Progenitor cell of endocrine pancreas (in vitro differentiated cells): ENCODE results near the gene MTCL1. TPM values are rescaled to one million over a fixed set of nuclear protein-coding genes. Genes with fewer than 3 reads are reported as not detected.

Source experiments
- DNase-seq: peaks from one replicate; pipeline ENCODE4 v3.0.0; 2021; ENCODE audit warnings: low spot score; ENCODE audit not compliant: unreplicated experiment
- H3K27ac Mint-ChIP-seq: 2 replicates; pipeline ENCODE4 v1.8.0; 2021; ENCODE audit warnings: mild to moderate bottlenecking, moderate library complexity, mixed read lengths
- H3K27me3 Mint-ChIP-seq: 2 replicates; pipeline ENCODE4 v1.8.0; 2021; ENCODE audit warnings: mixed read lengths
- H3K36me3 Mint-ChIP-seq: 2 replicates; pipeline ENCODE4 v1.8.0; 2022; ENCODE audit warnings: mixed read lengths; ENCODE audit not compliant: insufficient read depth
- H3K4me1 Mint-ChIP-seq: 2 replicates; pipeline ENCODE4 v1.8.0; 2021; ENCODE audit warnings: low read depth, mixed read lengths
- H3K4me3 Mint-ChIP-seq: 2 replicates; pipeline ENCODE4 v1.8.0; 2021; ENCODE audit warnings: low read depth, mild to moderate bottlenecking, moderate library complexity, mixed read lengths
- H3K9me3 Mint-ChIP-seq: 2 replicates; pipeline ENCODE4 v1.8.0; 2021; ENCODE audit warnings: low read depth, mixed read lengths
- total RNA-seq: library from RNA; stranded (reverse); gene quantifications from 2 replicates; pipeline ENCODE4 v1.2.1, GENCODE V29; 2021
- TF ChIP-seq, protein P1 (sequence below): fragments of 200-600 bp; sonication (generic); IDR thresholded peaks from one replicate; pipeline ENCODE4 v1.5.0; 2021; ENCODE audit warnings: antibody characterized with exemption, mild to moderate bottlenecking; ENCODE audit not compliant: unreplicated experiment

MTCL1 gene
- total RNA-seq, 1 donor from 2014 or later, result 81.5 TPM

- no peak for DNase-seq
- Mint-ChIP-seq H3K27ac (no peak overlapping the region), H3K4me1 (no peaks in the 10 kb centered on the region), H3K27me3 (peaks cover 11% of the 10 kb centered on the region), H3K36me3 (no peaks in the 10 kb centered on the region), H3K4me3 (no peak overlapping the region), H3K9me3 (no peaks in the 10 kb centered on the region)
- TF ChIP-seq, protein P1, sequence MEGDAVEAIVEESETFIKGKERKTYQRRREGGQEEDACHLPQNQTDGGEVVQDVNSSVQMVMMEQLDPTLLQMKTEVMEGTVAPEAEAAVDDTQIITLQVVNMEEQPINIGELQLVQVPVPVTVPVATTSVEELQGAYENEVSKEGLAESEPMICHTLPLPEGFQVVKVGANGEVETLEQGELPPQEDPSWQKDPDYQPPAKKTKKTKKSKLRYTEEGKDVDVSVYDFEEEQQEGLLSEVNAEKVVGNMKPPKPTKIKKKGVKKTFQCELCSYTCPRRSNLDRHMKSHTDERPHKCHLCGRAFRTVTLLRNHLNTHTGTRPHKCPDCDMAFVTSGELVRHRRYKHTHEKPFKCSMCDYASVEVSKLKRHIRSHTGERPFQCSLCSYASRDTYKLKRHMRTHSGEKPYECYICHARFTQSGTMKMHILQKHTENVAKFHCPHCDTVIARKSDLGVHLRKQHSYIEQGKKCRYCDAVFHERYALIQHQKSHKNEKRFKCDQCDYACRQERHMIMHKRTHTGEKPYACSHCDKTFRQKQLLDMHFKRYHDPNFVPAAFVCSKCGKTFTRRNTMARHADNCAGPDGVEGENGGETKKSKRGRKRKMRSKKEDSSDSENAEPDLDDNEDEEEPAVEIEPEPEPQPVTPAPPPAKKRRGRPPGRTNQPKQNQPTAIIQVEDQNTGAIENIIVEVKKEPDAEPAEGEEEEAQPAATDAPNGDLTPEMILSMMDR, result no peak
Observed at GRCh38 chr18:8847066-8847755, 141.9 kb downstream of the MTCL1 start.

GRCh38 chr18:8847900-8848299 is 142.5 kb downstream of the MTCL1 start:
- no peaks in the 10 kb centered on the region for H3K36me3 Mint-ChIP-seq
- H3K9me3 Mint-ChIP-seq, result no peaks in the 10 kb centered on the region
- H3K4me1 Mint-ChIP-seq, result no peaks in the 10 kb centered on the region
- H3K4me3 Mint-ChIP-seq, result no peak overlapping the region
- peaks cover 11% of the 10 kb centered on the region for H3K27me3 Mint-ChIP-seq
- no peak for DNase-seq
- TF ChIP-seq, protein P1, result no peak
- H3K27ac Mint-ChIP-seq, result no peak overlapping the region

GRCh38 chr18:8848541-8848940 is 143.2 kb downstream of the MTCL1 start:
- Mint-ChIP-seq H3K9me3 (no peaks in the 10 kb centered on the region), H3K4me1 (no peaks in the 10 kb centered on the region), H3K36me3 (no peaks in the 10 kb centered on the region), H3K4me3 (no peak overlapping the region), H3K27ac (no peak overlapping the region), H3K27me3 (peaks cover 11% of the 10 kb centered on the region)
- no peak for DNase-seq
- TF ChIP-seq, protein P1, result no peak

DNA sequence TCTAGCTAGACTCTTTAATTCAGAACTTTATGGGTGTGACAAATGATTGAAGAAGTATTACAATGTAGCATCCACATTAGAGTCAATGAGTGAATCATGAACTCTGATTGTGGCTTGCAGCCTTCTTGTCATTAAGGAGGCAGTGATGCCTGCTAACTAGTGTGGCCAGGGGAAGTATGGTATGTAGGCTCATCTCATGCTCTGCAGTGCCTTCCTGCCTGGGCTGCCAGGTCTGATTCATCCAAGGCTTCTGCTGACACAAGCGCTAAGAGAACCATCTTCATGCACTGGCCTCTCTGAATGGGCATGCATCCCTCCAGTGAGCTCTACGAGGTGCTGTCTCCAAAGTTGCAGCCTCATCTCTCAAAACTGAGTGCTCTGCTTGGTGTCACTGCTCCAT is 144.3 kb downstream of the MTCL1 start:
- no peaks in the 10 kb centered on the region for H3K9me3 Mint-ChIP-seq
- peaks cover 7% of the 10 kb centered on the region for H3K27me3 Mint-ChIP-seq
- no peak for DNase-seq
- H3K4me1 Mint-ChIP-seq, result peaks cover 3% of the 10 kb centered on the region
- TF ChIP-seq, protein P1, result no peak
- H3K27ac Mint-ChIP-seq, result no peak overlapping the region
- no peaks in the 10 kb centered on the region for H3K36me3 Mint-ChIP-seq
- H3K4me3 Mint-ChIP-seq, result no peak overlapping the region

GRCh38 chr18:8851659-8852058 is 146.3 kb downstream of the MTCL1 start:
- Mint-ChIP-seq H3K9me3 (no peaks in the 10 kb centered on the region), H3K27ac (no peak overlapping the region), H3K36me3 (no peaks in the 10 kb centered on the region), H3K4me3 (no peak overlapping the region), H3K27me3 (peaks cover 7% of the 10 kb centered on the region), H3K4me1 (peaks cover 3% of the 10 kb centered on the region)
- no peak for DNase-seq
- TF ChIP-seq, protein P1, result no peak
